SK-N-SH treated with all-trans-retinoic acid at 6 μM for 48 hours (cell line): ENCODE data around the gene PRIMA1.

Experiments
- ATAC-seq: fragments of 200-7000 bp; cut with Tn5 transposase; 3 replicates; pipeline ENCODE4 v1.9.1; 2020; ENCODE audit warnings: mild to moderate bottlenecking, moderate library complexity
- ARNTL ChIP-seq: fragments of 450-650 bp; formaldehyde crosslinking; IDR thresholded peaks from 2 replicates; pipeline ENCODE4 v1.5.0; 2020; ENCODE audit warnings: low read depth, mild to moderate bottlenecking, moderate library complexity, borderline replicate concordance
- BACH2 ChIP-seq: fragments of 250-450 bp; sonication (Bioruptor Pico); IDR thresholded peaks from 2 replicates; pipeline ENCODE4 v1.9.0; 2021; ENCODE audit warnings: mild to moderate bottlenecking, borderline replicate concordance
- CSDC2 ChIP-seq: fragments of 250-450 bp; sonication (Bioruptor Pico); IDR thresholded peaks from 2 replicates; pipeline ENCODE4 v1.5.0; 2020; ENCODE audit warnings: mild to moderate bottlenecking, moderate library complexity
- ESRRG ChIP-seq: fragments of 250-450 bp; sonication (Bioruptor Pico); IDR thresholded peaks from 2 replicates; pipeline ENCODE4 v1.6.1; 2021; ENCODE audit warnings: mild to moderate bottlenecking
- GLIS3 ChIP-seq: fragments of 250-450 bp; sonication (Bioruptor Pico); IDR thresholded peaks from 2 replicates; pipeline ENCODE4 v1.5.0; 2020; ENCODE audit warnings: mild to moderate bottlenecking, moderate library complexity
- ISL1 ChIP-seq: fragments of 250-450 bp; sonication (Bioruptor Pico); IDR thresholded peaks from 2 replicates; pipeline ENCODE4 v2.1.2; 2022; ENCODE audit warnings: mild to moderate bottlenecking, moderate library complexity
- OSR1 ChIP-seq: fragments of 250-450 bp; sonication (Bioruptor Pico); IDR thresholded peaks from 2 replicates; pipeline ENCODE4 v1.8.0; 2022; ENCODE audit warnings: moderate library complexity, mild to moderate bottlenecking, inconsistent platforms
- POU6F1 ChIP-seq: fragments of 250-450 bp; sonication (Bioruptor Pico); IDR thresholded peaks from 2 replicates; pipeline ENCODE4 v1.8.0; 2021; ENCODE audit warnings: low read depth, mild to moderate bottlenecking, moderate library complexity, borderline replicate concordance
- PPARA ChIP-seq: fragments of 250-450 bp; sonication (Bioruptor Pico); IDR thresholded peaks from 2 replicates; pipeline ENCODE4 v1.5.0; 2020; ENCODE audit warnings: mild to moderate bottlenecking, borderline replicate concordance
- RARB ChIP-seq: fragments of 250-450 bp; sonication (Bioruptor Pico); IDR thresholded peaks from 2 replicates; pipeline ENCODE4 v1.8.0; 2021; ENCODE audit warnings: mild to moderate bottlenecking, moderate library complexity
- SNAI2 ChIP-seq: fragments of 250-450 bp; sonication (Bioruptor Pico); IDR thresholded peaks from 2 replicates; pipeline ENCODE4 v1.5.0; 2020; ENCODE audit warnings: mild to moderate bottlenecking, moderate library complexity
- TOX ChIP-seq: fragments of 250-450 bp; sonication (Bioruptor Pico); IDR thresholded peaks from 2 replicates; pipeline ENCODE4 v1.8.0; 2021; ENCODE audit warnings: mild to moderate bottlenecking, moderate library complexity, borderline replicate concordance
- ZC3H10 ChIP-seq: fragments of 250-450 bp; sonication (Bioruptor Pico); IDR thresholded peaks from 2 replicates; pipeline ENCODE4 v1.5.1; 2021; ENCODE audit warnings: mild to moderate bottlenecking, moderate library complexity
- ZFP3 ChIP-seq: fragments of 250-450 bp; sonication (Bioruptor Pico); IDR thresholded peaks from 2 replicates; pipeline ENCODE4 v1.5.0; 2020; ENCODE audit warnings: mild to moderate bottlenecking, moderate library complexity
- ZFP30 ChIP-seq: fragments of 450-650 bp; formaldehyde crosslinking; IDR thresholded peaks from 2 replicates; pipeline ENCODE4 v1.5.0; 2022; ENCODE audit warnings: mild to moderate bottlenecking, moderate library complexity
- ZNF565 ChIP-seq: fragments of 450-650 bp; formaldehyde crosslinking; conservative IDR thresholded peaks from 2 replicates; pipeline ENCODE4 v1.5.0; 2020; ENCODE audit warnings: low read depth, mild to moderate bottlenecking, moderate library complexity
- ZNF8 ChIP-seq: fragments of 450-650 bp; formaldehyde crosslinking; IDR thresholded peaks from 2 replicates; pipeline ENCODE4 v1.5.0; 2020; ENCODE audit warnings: mild to moderate bottlenecking, moderate library complexity
- TF ChIP-seq, protein P1 (sequence below): fragments of 250-450 bp; sonication (Bioruptor Pico); IDR thresholded peaks from 2 replicates; pipeline ENCODE4 v1.5.1; 2021; ENCODE audit warnings: mild to moderate bottlenecking, moderate library complexity
- TF ChIP-seq, protein P2 (sequence below): fragments of 250-450 bp; sonication (Bioruptor Pico); IDR thresholded peaks from 2 replicates; pipeline ENCODE4 v1.5.1; 2020; ENCODE audit warnings: low read depth, mild to moderate bottlenecking, moderate library complexity
- TF ChIP-seq, protein P3 (sequence below): fragments of 250-450 bp; sonication (Bioruptor Pico); IDR thresholded peaks from 2 replicates; pipeline ENCODE4 v1.8.0; 2020; ENCODE audit warnings: mild to moderate bottlenecking, moderate library complexity, borderline replicate concordance
- TF ChIP-seq, protein P4 (sequence below): fragments of 250-450 bp; sonication (Bioruptor Pico); IDR thresholded peaks from 2 replicates; pipeline ENCODE4 v1.5.0; 2020; ENCODE audit warnings: mild to moderate bottlenecking, moderate library complexity

PRIMA1 gene

GRCh38 chr14:93797536-93797935, 9.3 kb upstream of the PRIMA1 start:
- no peak for TF ChIP-seq ESRRG (CRISPR knock-in tag)
- no peak for TF ChIP-seq GLIS3 (CRISPR knock-in tag)
- no peak for TF ChIP-seq ZNF565 (CRISPR knock-in tag)
- no peak for TF ChIP-seq PPARA (CRISPR knock-in tag)
- no peak for TF ChIP-seq TOX (CRISPR knock-in tag)
- TF ChIP-seq ZFP30 (CRISPR knock-in tag), result no peak
- TF ChIP-seq, protein P1, sequence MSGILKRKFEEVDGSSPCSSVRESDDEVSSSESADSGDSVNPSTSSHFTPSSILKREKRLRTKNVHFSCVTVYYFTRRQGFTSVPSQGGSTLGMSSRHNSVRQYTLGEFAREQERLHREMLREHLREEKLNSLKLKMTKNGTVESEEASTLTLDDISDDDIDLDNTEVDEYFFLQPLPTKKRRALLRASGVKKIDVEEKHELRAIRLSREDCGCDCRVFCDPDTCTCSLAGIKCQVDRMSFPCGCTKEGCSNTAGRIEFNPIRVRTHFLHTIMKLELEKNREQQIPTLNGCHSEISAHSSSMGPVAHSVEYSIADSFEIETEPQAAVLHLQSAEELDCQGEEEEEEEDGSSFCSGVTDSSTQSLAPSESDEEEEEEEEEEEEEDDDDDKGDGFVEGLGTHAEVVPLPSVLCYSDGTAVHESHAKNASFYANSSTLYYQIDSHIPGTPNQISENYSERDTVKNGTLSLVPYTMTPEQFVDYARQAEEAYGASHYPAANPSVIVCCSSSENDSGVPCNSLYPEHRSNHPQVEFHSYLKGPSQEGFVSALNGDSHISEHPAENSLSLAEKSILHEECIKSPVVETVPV, result no peak
- TF ChIP-seq SNAI2 (CRISPR knock-in tag), result no peak
- TF ChIP-seq ZC3H10 (CRISPR knock-in tag), result no peak
- TF ChIP-seq CSDC2 (CRISPR knock-in tag), result no peak
- no peak for TF ChIP-seq ZFP3 (CRISPR knock-in tag)
- ATAC-seq, result no peak

GRCh38 chr14:93797071-93797470, 8.8 kb upstream of the PRIMA1 start:
- ATAC-seq, result no peak
- TF ChIP-seq SNAI2 (CRISPR knock-in tag), result no peak
- TF ChIP-seq, protein P1, result no peak
- TF ChIP-seq, protein P2, sequence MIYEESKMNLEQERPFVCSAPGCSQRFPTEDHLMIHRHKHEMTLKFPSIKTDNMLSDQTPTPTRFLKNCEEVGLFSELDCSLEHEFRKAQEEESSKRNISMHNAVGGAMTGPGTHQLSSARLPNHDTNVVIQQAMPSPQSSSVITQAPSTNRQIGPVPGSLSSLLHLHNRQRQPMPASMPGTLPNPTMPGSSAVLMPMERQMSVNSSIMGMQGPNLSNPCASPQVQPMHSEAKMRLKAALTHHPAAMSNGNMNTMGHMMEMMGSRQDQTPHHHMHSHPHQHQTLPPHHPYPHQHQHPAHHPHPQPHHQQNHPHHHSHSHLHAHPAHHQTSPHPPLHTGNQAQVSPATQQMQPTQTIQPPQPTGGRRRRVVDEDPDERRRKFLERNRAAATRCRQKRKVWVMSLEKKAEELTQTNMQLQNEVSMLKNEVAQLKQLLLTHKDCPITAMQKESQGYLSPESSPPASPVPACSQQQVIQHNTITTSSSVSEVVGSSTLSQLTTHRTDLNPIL (CRISPR knock-in tag), result no peak
- TF ChIP-seq PPARA (CRISPR knock-in tag), result no peak
- TF ChIP-seq ARNTL (CRISPR knock-in tag), result no peak
- TF ChIP-seq CSDC2 (CRISPR knock-in tag), result no peak
- TF ChIP-seq, protein P3, sequence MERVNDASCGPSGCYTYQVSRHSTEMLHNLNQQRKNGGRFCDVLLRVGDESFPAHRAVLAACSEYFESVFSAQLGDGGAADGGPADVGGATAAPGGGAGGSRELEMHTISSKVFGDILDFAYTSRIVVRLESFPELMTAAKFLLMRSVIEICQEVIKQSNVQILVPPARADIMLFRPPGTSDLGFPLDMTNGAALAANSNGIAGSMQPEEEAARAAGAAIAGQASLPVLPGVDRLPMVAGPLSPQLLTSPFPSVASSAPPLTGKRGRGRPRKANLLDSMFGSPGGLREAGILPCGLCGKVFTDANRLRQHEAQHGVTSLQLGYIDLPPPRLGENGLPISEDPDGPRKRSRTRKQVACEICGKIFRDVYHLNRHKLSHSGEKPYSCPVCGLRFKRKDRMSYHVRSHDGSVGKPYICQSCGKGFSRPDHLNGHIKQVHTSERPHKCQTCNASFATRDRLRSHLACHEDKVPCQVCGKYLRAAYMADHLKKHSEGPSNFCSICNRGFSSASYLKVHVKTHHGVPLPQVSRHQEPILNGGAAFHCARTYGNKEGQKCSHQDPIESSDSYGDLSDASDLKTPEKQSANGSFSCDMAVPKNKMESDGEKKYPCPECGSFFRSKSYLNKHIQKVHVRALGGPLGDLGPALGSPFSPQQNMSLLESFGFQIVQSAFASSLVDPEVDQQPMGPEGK (CRISPR knock-in tag), result no peak
- TF ChIP-seq OSR1 (CRISPR knock-in tag), result no peak
- no peak for TF ChIP-seq ZC3H10 (CRISPR knock-in tag)
- TF ChIP-seq BACH2 (CRISPR knock-in tag), result no peak
- TF ChIP-seq, protein P4, sequence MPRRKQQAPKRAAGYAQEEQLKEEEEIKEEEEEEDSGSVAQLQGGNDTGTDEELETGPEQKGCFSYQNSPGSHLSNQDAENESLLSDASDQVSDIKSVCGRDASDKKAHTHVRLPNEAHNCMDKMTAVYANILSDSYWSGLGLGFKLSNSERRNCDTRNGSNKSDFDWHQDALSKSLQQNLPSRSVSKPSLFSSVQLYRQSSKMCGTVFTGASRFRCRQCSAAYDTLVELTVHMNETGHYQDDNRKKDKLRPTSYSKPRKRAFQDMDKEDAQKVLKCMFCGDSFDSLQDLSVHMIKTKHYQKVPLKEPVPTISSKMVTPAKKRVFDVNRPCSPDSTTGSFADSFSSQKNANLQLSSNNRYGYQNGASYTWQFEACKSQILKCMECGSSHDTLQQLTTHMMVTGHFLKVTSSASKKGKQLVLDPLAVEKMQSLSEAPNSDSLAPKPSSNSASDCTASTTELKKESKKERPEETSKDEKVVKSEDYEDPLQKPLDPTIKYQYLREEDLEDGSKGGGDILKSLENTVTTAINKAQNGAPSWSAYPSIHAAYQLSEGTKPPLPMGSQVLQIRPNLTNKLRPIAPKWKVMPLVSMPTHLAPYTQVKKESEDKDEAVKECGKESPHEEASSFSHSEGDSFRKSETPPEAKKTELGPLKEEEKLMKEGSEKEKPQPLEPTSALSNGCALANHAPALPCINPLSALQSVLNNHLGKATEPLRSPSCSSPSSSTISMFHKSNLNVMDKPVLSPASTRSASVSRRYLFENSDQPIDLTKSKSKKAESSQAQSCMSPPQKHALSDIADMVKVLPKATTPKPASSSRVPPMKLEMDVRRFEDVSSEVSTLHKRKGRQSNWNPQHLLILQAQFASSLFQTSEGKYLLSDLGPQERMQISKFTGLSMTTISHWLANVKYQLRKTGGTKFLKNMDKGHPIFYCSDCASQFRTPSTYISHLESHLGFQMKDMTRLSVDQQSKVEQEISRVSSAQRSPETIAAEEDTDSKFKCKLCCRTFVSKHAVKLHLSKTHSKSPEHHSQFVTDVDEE (CRISPR knock-in tag), result no peak
- TF ChIP-seq GLIS3 (CRISPR knock-in tag), result no peak
- no peak for TF ChIP-seq ZNF8 (CRISPR knock-in tag)
- TF ChIP-seq TOX (CRISPR knock-in tag), result no peak
- TF ChIP-seq POU6F1 (CRISPR knock-in tag), result no peak
- TF ChIP-seq ZFP30 (CRISPR knock-in tag), result no peak
- TF ChIP-seq ZFP3 (CRISPR knock-in tag), result no peak

DNA sequence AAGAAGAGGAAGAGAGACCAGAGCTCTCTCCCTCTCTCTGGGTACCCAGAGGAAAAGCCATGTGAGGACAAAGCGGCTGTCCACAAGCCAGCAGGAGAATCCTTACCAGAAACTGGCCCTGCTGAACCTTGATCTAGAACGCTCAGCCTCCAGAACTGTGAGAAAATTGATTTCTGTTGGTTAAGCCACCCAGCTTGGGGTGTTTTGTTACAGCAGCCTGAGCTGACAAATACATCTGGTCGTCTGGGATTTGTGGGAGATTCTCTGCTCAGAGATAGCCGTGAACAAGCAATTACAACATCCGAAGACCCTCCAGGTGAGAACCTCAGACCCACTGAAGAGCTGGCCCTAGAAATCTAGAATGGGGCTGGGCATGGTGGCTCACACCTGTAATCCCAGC, 6.5 kb upstream of the PRIMA1 start:
- TF ChIP-seq ISL1 (no peak), ESRRG (CRISPR knock-in tag) (no peak), PPARA (CRISPR knock-in tag) (no peak), TOX (CRISPR knock-in tag) (no peak), CSDC2 (CRISPR knock-in tag) (no peak), RARB (CRISPR knock-in tag) (no peak), GLIS3 (CRISPR knock-in tag) (no peak), POU6F1 (CRISPR knock-in tag) (no peak)
- no peak for ATAC-seq
